GM23338 (cell line): ENCODE data around the gene SUGCT. TPM values are rescaled to one million over a fixed set of nuclear protein-coding genes. Genes with fewer than 3 reads are reported as not detected.

Source experiments
- ATAC-seq: fragments of 200-7000 bp; cut with Tn5 transposase; 3 replicates; pipeline ENCODE4 v1.9.1; 2020
- DNase-seq: peaks from one replicate; pipeline ENCODE4 v3.0.0-alpha.2; 2015; ENCODE audit warnings: low spot score
- H2AFZ ChIP-seq: fragments of 200-600 bp; sonication (generic); 2 replicates; pipeline ENCODE4 v1.8.0; 2016; ENCODE audit warnings: antibody characterized with exemption, mild to moderate bottlenecking, moderate library complexity
- H3F3A ChIP-seq: fragments of 200-600 bp; sonication (generic); replicated peaks from 2 replicates; pipeline ENCODE4 v1.8.0; 2017; ENCODE audit warnings: antibody characterized with exemption, mixed run types, low read depth
- H3K27ac ChIP-seq: fragments of 200-600 bp; sonication (generic); 2 replicates; pipeline ENCODE4 v1.6.1; 2016; ENCODE audit warnings: low read depth
- H3K27me3 ChIP-seq: fragments of 200-600 bp; sonication (generic); 2 replicates; pipeline ENCODE4 v1.8.0; 2016; ENCODE audit warnings: mild to moderate bottlenecking, mixed run types, moderate library complexity; ENCODE audit not compliant: insufficient read depth
- H3K36me3 ChIP-seq: fragments of 200-600 bp; sonication (generic); 2 replicates; pipeline ENCODE4 v1.8.0; 2016; ENCODE audit warnings: mild to moderate bottlenecking; ENCODE audit not compliant: insufficient read depth
- H3K4me1 ChIP-seq: fragments of 200-600 bp; sonication (generic); 2 replicates; pipeline ENCODE4 v1.8.0; 2016; ENCODE audit warnings: mild to moderate bottlenecking, moderate library complexity; ENCODE audit not compliant: insufficient read depth
- H3K4me2 ChIP-seq: fragments of 200-600 bp; sonication (generic); 2 replicates; pipeline ENCODE4 v1.7.1; 2017; ENCODE audit warnings: mixed run types
- H3K4me3 ChIP-seq: fragments of 200-600 bp; sonication (generic); 2 replicates; pipeline ENCODE4 v1.6.1; 2016; ENCODE audit warnings: mixed run types
- H3K79me2 ChIP-seq: fragments of 200-600 bp; sonication (generic); replicated peaks from 2 replicates; pipeline ENCODE4 v1.8.0; 2017; ENCODE audit warnings: mild to moderate bottlenecking; ENCODE audit not compliant: insufficient read depth
- H3K9me2 ChIP-seq: fragments of 200-600 bp; sonication (generic); 2 replicates; pipeline ENCODE4 v1.8.0; 2017; ENCODE audit not compliant: insufficient read depth
- H4K20me1 ChIP-seq: fragments of 200-600 bp; sonication (generic); replicated peaks from 2 replicates; pipeline ENCODE4 v1.8.0; 2017; ENCODE audit warnings: mild to moderate bottlenecking; ENCODE audit not compliant: insufficient read depth
- H3K27ac Mint-ChIP-seq: 2 replicates; pipeline ENCODE4 v1.8.0; 2020; ENCODE audit warnings: inconsistent platforms, mild to moderate bottlenecking, moderate library complexity, mixed read lengths
- H3K27me3 Mint-ChIP-seq: 3 replicates; pipeline ENCODE4 v1.8.0; 2022; ENCODE audit warnings: low read depth, mild to moderate bottlenecking, moderate library complexity, mixed read lengths, inconsistent platforms; ENCODE audit not compliant: insufficient read depth, poor library complexity
- H3K36me3 Mint-ChIP-seq: 3 replicates; pipeline ENCODE4 v1.8.0; 2021; ENCODE audit warnings: low read depth, mild to moderate bottlenecking, inconsistent platforms, moderate library complexity, mixed read lengths
- H3K4me1 Mint-ChIP-seq: 3 replicates; pipeline ENCODE4 v1.8.0; 2020; ENCODE audit warnings: mild to moderate bottlenecking, inconsistent platforms, mixed read lengths
- H3K4me3 Mint-ChIP-seq: 3 replicates; pipeline ENCODE4 v1.8.0; 2021; ENCODE audit warnings: moderate library complexity, mild to moderate bottlenecking, inconsistent platforms, mixed read lengths
- H3K9me3 Mint-ChIP-seq: 3 replicates; pipeline ENCODE4 v1.8.0; 2020; ENCODE audit warnings: moderate library complexity, mild to moderate bottlenecking, inconsistent platforms, mixed read lengths
- CREB1 ChIP-seq: fragments of 250-450 bp; sonication (Bioruptor Pico); IDR thresholded peaks from 2 replicates; pipeline ENCODE4 v1.5.0; 2020; ENCODE audit warnings: low read depth, mild to moderate bottlenecking, moderate library complexity
- EZH2 ChIP-seq: fragments of 200-600 bp; sonication (generic); IDR thresholded peaks from one replicate; pipeline ENCODE4 v1.8.0; 2017; ENCODE audit warnings: antibody characterized with exemption, mild to moderate bottlenecking, low read depth; ENCODE audit not compliant: unreplicated experiment
- EZH2phosphoT487 ChIP-seq: fragments of 200-600 bp; sonication (generic); IDR thresholded peaks from one replicate; pipeline ENCODE4 v1.8.1; 2018; ENCODE audit warnings: antibody characterized with exemption; ENCODE audit not compliant: unreplicated experiment
- JUNB ChIP-seq: IDR thresholded peaks from one replicate; pipeline ENCODE4 v1.6.1; 2016; ENCODE audit warnings: antibody characterized with exemption; ENCODE audit not compliant: unreplicated experiment
- NANOG ChIP-seq: IDR thresholded peaks from 2 replicates; pipeline ENCODE4 v1.6.1; 2016; ENCODE audit warnings: antibody characterized with exemption, borderline replicate concordance
- POLR2AphosphoS5 ChIP-seq: IDR thresholded peaks from 2 replicates; pipeline ENCODE4 v1.6.1; 2016; ENCODE audit warnings: antibody characterized with exemption, low read depth
- STAT1 ChIP-seq: IDR thresholded peaks from one replicate; pipeline ENCODE4 v1.6.1; 2016; ENCODE audit warnings: antibody characterized with exemption; ENCODE audit not compliant: unreplicated experiment
- ZNF114 ChIP-seq: fragments of 250-450 bp; sonication (Bioruptor Pico); IDR thresholded peaks from 2 replicates; pipeline ENCODE4 v1.5.0; 2020; ENCODE audit warnings: mild to moderate bottlenecking, moderate library complexity
- ZNF331 ChIP-seq: fragments of 250-450 bp; sonication (Bioruptor Pico); IDR thresholded peaks from 2 replicates; pipeline ENCODE4 v1.5.0; 2020; ENCODE audit warnings: low read depth, mild to moderate bottlenecking, moderate library complexity
- ZNF462 ChIP-seq: fragments of 250-450 bp; sonication (Bioruptor Pico); IDR thresholded peaks from 2 replicates; pipeline ENCODE4 v1.5.0; 2020; ENCODE audit warnings: mild to moderate bottlenecking, moderate library complexity
- polyA plus RNA-seq: library from polyadenylated mRNA; unstranded; fragments of >200 nt; fragmentation: Nextera tagmentation; extraction: Ambion mirVana; gene quantifications from 2 replicates; pipeline ENCODE4 v1.2.1, GENCODE V29; 2016
- total RNA-seq: library from RNA; depleted of rRNA; stranded (reverse); fragments of >200 nt; shearing (Covaris generic); gene quantifications from 2 replicates; pipeline ENCODE4 v1.2.3, GENCODE V29; 2014
- TF ChIP-seq, protein P1 (sequence below): IDR thresholded peaks from 2 replicates; pipeline ENCODE4 v1.6.1; 2016; ENCODE audit warnings: antibody characterized with exemption
- TF ChIP-seq, protein P2 (sequence below), 2 experiments: fragments of 200-600 bp in 1 of 2; sonication (generic) in 1 of 2; conservative IDR thresholded peaks; 2 replicates each; pipeline versions ENCODE4 v1.5.1 to v1.6.1; 2016 to 2017; ENCODE audit warnings: antibody characterized with exemption in 2 of 2, low read depth in 2 of 2, mild to moderate bottlenecking in 2 of 2, moderate library complexity in 1 of 2

The SUGCT gene
- total and polyA plus RNA-seq, 2 experiments from 2014 or later = 4.2 to 5.6 TPM

GRCh38 chr7:40156988-40157387 is 22.2 kb downstream of the SUGCT start:
- Histone ChIP-seq H3K79me2 (no peaks in the 10 kb centered on the region), H2AFZ (no peak overlapping the region), H3K4me3 (no peak overlapping the region), H3F3A (no peaks in the 10 kb centered on the region), H3K27me3 (no peaks in the 10 kb centered on the region), H3K9me2 (no peaks in the 10 kb centered on the region), H3K4me2 (no peak overlapping the region), H3K36me3 (no peaks in the 10 kb centered on the region), H3K4me1 (no peaks in the 10 kb centered on the region), H3K27ac (no peak overlapping the region), H4K20me1 (no peaks in the 10 kb centered on the region)
- no peak overlapping the region for H3K4me3 Mint-ChIP-seq
- no peak for ATAC-seq
- H3K36me3 Mint-ChIP-seq = no peaks in the 10 kb centered on the region
- TF ChIP-seq EZH2 = no peak
- no peak for TF ChIP-seq JUNB
- TF ChIP-seq NANOG = no peak
- TF ChIP-seq ZNF114 = no peak
- TF ChIP-seq POLR2AphosphoS5 = no peak
- TF ChIP-seq ZNF462 (CRISPR knock-in tag) = no peak
- TF ChIP-seq STAT1 = no peak
- TF ChIP-seq, protein P1, sequence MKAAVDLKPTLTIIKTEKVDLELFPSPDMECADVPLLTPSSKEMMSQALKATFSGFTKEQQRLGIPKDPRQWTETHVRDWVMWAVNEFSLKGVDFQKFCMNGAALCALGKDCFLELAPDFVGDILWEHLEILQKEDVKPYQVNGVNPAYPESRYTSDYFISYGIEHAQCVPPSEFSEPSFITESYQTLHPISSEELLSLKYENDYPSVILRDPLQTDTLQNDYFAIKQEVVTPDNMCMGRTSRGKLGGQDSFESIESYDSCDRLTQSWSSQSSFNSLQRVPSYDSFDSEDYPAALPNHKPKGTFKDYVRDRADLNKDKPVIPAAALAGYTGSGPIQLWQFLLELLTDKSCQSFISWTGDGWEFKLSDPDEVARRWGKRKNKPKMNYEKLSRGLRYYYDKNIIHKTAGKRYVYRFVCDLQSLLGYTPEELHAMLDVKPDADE = no peak
- TF ChIP-seq, protein P2, sequence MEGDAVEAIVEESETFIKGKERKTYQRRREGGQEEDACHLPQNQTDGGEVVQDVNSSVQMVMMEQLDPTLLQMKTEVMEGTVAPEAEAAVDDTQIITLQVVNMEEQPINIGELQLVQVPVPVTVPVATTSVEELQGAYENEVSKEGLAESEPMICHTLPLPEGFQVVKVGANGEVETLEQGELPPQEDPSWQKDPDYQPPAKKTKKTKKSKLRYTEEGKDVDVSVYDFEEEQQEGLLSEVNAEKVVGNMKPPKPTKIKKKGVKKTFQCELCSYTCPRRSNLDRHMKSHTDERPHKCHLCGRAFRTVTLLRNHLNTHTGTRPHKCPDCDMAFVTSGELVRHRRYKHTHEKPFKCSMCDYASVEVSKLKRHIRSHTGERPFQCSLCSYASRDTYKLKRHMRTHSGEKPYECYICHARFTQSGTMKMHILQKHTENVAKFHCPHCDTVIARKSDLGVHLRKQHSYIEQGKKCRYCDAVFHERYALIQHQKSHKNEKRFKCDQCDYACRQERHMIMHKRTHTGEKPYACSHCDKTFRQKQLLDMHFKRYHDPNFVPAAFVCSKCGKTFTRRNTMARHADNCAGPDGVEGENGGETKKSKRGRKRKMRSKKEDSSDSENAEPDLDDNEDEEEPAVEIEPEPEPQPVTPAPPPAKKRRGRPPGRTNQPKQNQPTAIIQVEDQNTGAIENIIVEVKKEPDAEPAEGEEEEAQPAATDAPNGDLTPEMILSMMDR (conservative IDR thresholded peaks at IDR 0.05; ENCODE audit: low read depth in 2 of 2) = no peak
- no peak for TF ChIP-seq ZNF331
- no peak for TF ChIP-seq CREB1
- no peak for TF ChIP-seq EZH2phosphoT487
- no peaks in the 10 kb centered on the region for H3K27me3 Mint-ChIP-seq
- no peak overlapping the region for H3K27ac Mint-ChIP-seq
- no peaks in the 10 kb centered on the region for H3K4me1 Mint-ChIP-seq
- no peaks in the 10 kb centered on the region for H3K9me3 Mint-ChIP-seq
- no peak for DNase-seq
